Osteoblast (primary cell): Measurements from ENCODE around the gene CYREN. TPM values are rescaled to one million over a fixed set of nuclear protein-coding genes. Genes with fewer than 3 reads are reported as not detected.

Source experiments
- DNase-seq: peaks from one replicate; pipeline ENCODE4 v3.0.0; 2011; ENCODE audit warnings: low spot score, mixed read lengths; ENCODE audit not compliant: insufficient read length; ENCODE audit errors: missing footprints
- H2AFZ ChIP-seq: 2 replicates; pipeline ENCODE4 v1.6.0; 2011; ENCODE audit warnings: mild to moderate bottlenecking, low read length
- H3K27ac ChIP-seq: 2 replicates; pipeline ENCODE4 v1.5.1; 2011; ENCODE audit warnings: mild to moderate bottlenecking, low read depth, low read length, moderate library complexity
- H3K27me3 ChIP-seq: 2 replicates; pipeline ENCODE4 v1.6.0; 2012; ENCODE audit warnings: mild to moderate bottlenecking, control low read depth, inconsistent platforms, low read length, moderate library complexity; ENCODE audit not compliant: insufficient read depth
- H3K36me3 ChIP-seq: 2 replicates; pipeline ENCODE4 v1.5.1; 2011; ENCODE audit warnings: mild to moderate bottlenecking, low read length, control low read depth, moderate library complexity; ENCODE audit not compliant: insufficient read depth
- H3K4me1 ChIP-seq: 2 replicates; pipeline ENCODE4 v1.5.1; 2011; ENCODE audit warnings: mild to moderate bottlenecking, low read length, control low read depth, moderate library complexity; ENCODE audit not compliant: insufficient read depth
- H3K4me2 ChIP-seq: 2 replicates; pipeline ENCODE4 v1.6.0; 2011; ENCODE audit warnings: mild to moderate bottlenecking, low read length; ENCODE audit not compliant: insufficient read depth
- H3K4me3 ChIP-seq: fragments of 200-600 bp; sonication (generic); 3 replicates; pipeline ENCODE4 v1.5.1; 2012; ENCODE audit warnings: mild to moderate bottlenecking, low read length, inconsistent platforms; ENCODE audit not compliant: insufficient read depth
- H3K79me2 ChIP-seq: 2 replicates; pipeline ENCODE4 v1.6.0; 2012; ENCODE audit warnings: mild to moderate bottlenecking, low read length, control low read depth, inconsistent platforms; ENCODE audit not compliant: insufficient read depth
- H3K9me3 ChIP-seq: 2 replicates; pipeline ENCODE4 v1.5.1; 2011; ENCODE audit warnings: low read depth, low read length, control low read depth
- H4K20me1 ChIP-seq: 2 replicates; pipeline ENCODE4 v1.6.0; 2012; ENCODE audit warnings: mild to moderate bottlenecking, low read length, control low read depth; ENCODE audit not compliant: insufficient read depth
- total RNA-seq: library from RNA; depleted of rRNA; stranded (reverse); fragments of >200 nt; gene quantifications from 2 replicates; pipeline ENCODE4 v1.2.3, GENCODE V29; 2012
- TF ChIP-seq, protein P1 (sequence below): IDR thresholded peaks from 2 replicates; pipeline ENCODE4 v1.5.1; 2011; ENCODE audit warnings: mild to moderate bottlenecking, low read depth, low read length, moderate library complexity; ENCODE audit errors: extremely low read depth

Gene CYREN
- total RNA-seq, 1 donor = 35.5 TPM

DNA sequence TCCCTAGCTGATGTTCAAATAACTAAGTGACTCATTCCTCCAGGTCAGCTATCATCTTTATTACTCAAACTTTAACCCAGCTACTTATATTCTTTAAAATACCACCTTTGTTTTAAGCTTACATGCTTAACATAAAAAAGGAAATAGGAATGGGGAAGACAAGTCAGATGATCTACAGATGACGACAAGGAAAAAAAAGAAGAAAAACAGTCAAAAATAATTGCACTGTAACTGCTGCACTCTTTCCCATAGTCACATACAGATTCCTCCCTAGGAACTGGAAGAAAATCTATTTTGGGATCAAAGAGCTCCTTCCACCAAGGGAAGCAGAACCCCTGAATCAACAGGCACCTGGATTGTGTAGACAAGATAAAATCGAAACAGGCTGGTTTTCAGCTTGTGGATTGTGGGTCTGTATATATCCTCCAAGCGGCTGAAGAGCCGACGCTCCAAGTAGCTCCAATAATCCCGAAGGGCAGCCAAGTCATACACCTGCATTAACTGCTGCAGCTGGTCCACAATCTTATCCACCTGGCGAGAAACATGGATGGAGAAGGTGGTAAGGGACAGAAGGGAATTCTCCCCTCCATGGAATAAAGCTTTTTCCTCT lies 38.8 kb upstream of the CYREN start:
- Histone ChIP-seq H3K79me2 (peaks cover 6% of the 10 kb centered on the region), H4K20me1 (peaks cover 4% of the 10 kb centered on the region), H3K4me2 (no peak overlapping the region), H3K36me3 (peaks cover 3% of the 10 kb centered on the region), H3K27ac (no peak overlapping the region), H3K27me3 (no peaks in the 10 kb centered on the region), H3K4me3 (no peak overlapping the region), H2AFZ (no peak overlapping the region), H3K9me3 (no peaks in the 10 kb centered on the region), H3K4me1 (peaks cover 19% of the 10 kb centered on the region)
- no peak for DNase-seq
- TF ChIP-seq, protein P1, sequence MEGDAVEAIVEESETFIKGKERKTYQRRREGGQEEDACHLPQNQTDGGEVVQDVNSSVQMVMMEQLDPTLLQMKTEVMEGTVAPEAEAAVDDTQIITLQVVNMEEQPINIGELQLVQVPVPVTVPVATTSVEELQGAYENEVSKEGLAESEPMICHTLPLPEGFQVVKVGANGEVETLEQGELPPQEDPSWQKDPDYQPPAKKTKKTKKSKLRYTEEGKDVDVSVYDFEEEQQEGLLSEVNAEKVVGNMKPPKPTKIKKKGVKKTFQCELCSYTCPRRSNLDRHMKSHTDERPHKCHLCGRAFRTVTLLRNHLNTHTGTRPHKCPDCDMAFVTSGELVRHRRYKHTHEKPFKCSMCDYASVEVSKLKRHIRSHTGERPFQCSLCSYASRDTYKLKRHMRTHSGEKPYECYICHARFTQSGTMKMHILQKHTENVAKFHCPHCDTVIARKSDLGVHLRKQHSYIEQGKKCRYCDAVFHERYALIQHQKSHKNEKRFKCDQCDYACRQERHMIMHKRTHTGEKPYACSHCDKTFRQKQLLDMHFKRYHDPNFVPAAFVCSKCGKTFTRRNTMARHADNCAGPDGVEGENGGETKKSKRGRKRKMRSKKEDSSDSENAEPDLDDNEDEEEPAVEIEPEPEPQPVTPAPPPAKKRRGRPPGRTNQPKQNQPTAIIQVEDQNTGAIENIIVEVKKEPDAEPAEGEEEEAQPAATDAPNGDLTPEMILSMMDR = no peak

DNA sequence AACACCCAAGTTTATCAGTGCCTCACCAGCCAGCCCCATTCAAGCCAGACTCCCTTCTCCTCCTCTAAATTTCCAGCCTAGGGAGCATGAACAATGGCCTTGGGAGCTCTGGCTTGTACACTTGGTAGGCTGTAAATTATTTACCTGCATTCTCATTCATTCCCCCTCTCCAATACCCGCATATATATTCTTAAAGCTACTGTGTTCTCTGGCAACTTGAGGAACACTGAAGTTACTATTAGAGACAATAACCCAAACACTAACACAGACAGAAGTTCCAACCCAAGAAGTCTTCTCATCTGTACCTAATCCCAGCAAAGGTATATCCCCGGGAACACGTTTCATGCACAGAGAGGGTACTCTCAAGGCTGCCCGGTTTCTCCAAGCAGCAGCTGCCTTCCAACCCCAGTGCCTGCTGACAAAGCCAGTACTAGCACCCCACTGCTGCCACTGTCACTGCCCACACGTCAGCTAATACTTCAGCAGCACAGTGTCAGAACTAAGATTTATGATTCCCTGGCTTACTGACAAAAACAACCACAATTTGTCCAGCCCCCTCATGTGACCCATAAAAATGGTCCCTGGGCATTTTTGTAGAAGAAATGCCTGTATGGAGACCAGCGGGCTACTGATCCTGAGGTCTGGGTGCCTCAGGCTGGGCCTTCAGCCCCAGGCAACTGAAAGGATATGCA lies 37.7 kb upstream of the CYREN start:
- H3K4me2 ChIP-seq = no peak overlapping the region
- no peak overlapping the region for H3K27ac ChIP-seq
- H2AFZ ChIP-seq = no peak overlapping the region

DNA sequence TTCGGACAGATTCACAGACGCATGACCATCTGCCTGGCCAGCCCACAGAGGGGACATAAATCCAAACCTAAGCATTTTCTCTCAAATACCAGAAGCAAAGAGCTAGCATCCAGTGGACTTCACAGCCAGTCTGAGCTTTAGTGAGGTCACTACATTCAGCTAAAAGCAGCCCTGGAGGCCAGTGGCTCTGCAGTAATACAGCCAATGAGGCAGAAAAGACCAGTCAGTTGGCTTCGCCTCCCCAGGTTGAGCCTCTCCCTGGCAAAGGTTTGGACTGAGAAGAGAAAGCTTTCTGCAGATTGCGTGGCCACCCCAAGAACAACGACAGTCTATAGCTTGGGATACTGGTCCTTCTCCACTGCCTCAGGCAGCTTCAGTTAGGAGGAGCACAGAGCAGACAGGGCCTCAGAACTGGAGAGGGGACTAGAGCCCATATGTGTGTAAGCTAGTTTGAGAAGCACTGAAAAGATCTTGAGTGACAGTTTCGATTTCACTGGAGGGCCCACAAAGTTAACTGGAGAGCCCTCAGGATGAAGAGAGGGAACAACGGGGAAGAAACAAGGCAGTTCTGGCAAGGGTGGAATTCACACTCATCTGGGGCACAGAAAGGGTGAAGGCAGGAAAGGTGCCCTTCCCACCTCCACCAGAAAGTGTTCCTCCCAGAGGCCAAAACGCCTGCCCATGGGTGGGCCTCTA lies 37.0 kb upstream of the CYREN start:
- TF ChIP-seq, protein P1 = no peak
- Histone ChIP-seq H3K4me1 (peaks cover 25% of the 10 kb centered on the region), H3K36me3 (peaks cover 6% of the 10 kb centered on the region), H3K27ac (no peak overlapping the region), H3K4me3 (no peak overlapping the region), H3K4me2 (no peak overlapping the region), H4K20me1 (peaks cover 4% of the 10 kb centered on the region), H3K27me3 (no peaks in the 10 kb centered on the region), H3K9me3 (no peaks in the 10 kb centered on the region), H3K79me2 (peaks cover 6% of the 10 kb centered on the region), H2AFZ (no peak overlapping the region)
- DNase-seq = no peak

More for the DNA sequence above, 37.7 kb upstream of the CYREN start:
- Histone ChIP-seq H4K20me1 (peaks cover 4% of the 10 kb centered on the region), H3K4me3 (no peak overlapping the region), H3K27me3 (no peaks in the 10 kb centered on the region), H3K79me2 (peaks cover 6% of the 10 kb centered on the region), H3K9me3 (no peaks in the 10 kb centered on the region), H3K36me3 (peaks cover 3% of the 10 kb centered on the region), H3K4me1 (peaks cover 25% of the 10 kb centered on the region)
- no peak for DNase-seq
- TF ChIP-seq, protein P1 = no peak

DNA sequence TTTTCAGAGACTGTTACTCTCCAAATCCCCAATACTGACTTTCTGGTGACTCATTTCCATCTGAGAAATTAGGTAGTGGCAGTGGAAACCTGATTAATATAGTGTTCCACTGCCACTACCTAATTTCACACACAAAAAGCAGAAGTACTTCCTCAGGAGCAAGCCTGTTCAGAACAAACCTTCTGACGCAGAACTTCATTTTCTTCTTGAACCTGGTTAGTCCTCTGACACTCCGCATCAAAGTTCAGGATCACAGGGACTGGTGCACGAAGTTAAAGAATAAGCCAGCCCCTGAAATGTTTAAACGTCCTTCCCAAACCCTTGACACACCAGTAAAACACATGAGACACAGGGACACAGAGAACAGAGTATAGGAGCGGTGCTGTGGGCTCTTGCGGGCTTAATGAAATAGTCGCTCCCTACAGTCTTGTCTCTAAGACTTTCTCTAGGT lies 36.5 kb upstream of the CYREN start:
- peaks cover 22% of the 10 kb centered on the region for H3K4me1 ChIP-seq
- H2AFZ ChIP-seq = no peak overlapping the region
- TF ChIP-seq, protein P1 = no peak
- no peaks in the 10 kb centered on the region for H3K9me3 ChIP-seq
- H3K36me3 ChIP-seq = peaks cover 7% of the 10 kb centered on the region
- H3K27ac ChIP-seq = no peak overlapping the region
- no peak overlapping the region for H3K4me2 ChIP-seq
- no peak overlapping the region for H3K4me3 ChIP-seq
- H3K79me2 ChIP-seq = peaks cover 6% of the 10 kb centered on the region
- H4K20me1 ChIP-seq = peaks cover 4% of the 10 kb centered on the region
- no peak for DNase-seq
- no peaks in the 10 kb centered on the region for H3K27me3 ChIP-seq
